Mesodermal cell (in vitro differentiated cells): ENCODE measurements around the gene SSB.

ENCODE experiments used
- H3K27ac ChIP-seq: 2 replicates; pipeline ENCODE4 v1.7.0; 2013; ENCODE audit warnings: mild to moderate bottlenecking, low read depth, low read length, moderate library complexity; ENCODE audit not compliant: severe bottlenecking
- H3K36me3 ChIP-seq: 2 replicates; pipeline ENCODE4 v1.7.1; 2013; ENCODE audit warnings: mild to moderate bottlenecking, low read length, moderate library complexity; ENCODE audit not compliant: control insufficient read depth, insufficient read depth
- H3K4me1 ChIP-seq: one replicate; pipeline ENCODE4 v1.7.1; 2013; ENCODE audit warnings: mild to moderate bottlenecking, low read length; ENCODE audit not compliant: insufficient read depth, control insufficient read depth, poor library complexity, severe bottlenecking
- H3K4me3 ChIP-seq: 2 replicates; pipeline ENCODE4 v1.7.0; 2013; ENCODE audit warnings: low read length, control low read depth, mild to moderate bottlenecking; ENCODE audit not compliant: insufficient read depth, poor library complexity, severe bottlenecking; ENCODE audit errors: extremely low read depth
- H3K9me3 ChIP-seq: 2 replicates; pipeline ENCODE4 v1.7.1; 2013; ENCODE audit warnings: mild to moderate bottlenecking, low read length, moderate library complexity; ENCODE audit not compliant: control insufficient read depth
- WGBS, 2 experiments: methylation state at CpG; one replicate each; pipeline ENCODE4 v1.1.5; 2013; ENCODE audit warnings: missing lambda C conversion rate in 2 of 2; ENCODE audit not compliant: insufficient coverage in 2 of 2; 5-methylcytosine and 5-hydroxymethylcytosine counted together

The SSB gene

GRCh38 chr2:169765523-169765922 lies 33.1 kb upstream of the SSB start:
- H3K4me3 ChIP-seq: no peak overlapping the region
- WGBS, 2 experiments: 89 to 96% methylated on average over 4 to 5 of the region's 6 CpGs
- no peaks in the 10 kb centered on the region for H3K9me3 ChIP-seq
- H3K4me1 ChIP-seq: no peaks in the 10 kb centered on the region
- no peaks in the 10 kb centered on the region for H3K36me3 ChIP-seq
- H3K27ac ChIP-seq: no peak overlapping the region

DNA sequence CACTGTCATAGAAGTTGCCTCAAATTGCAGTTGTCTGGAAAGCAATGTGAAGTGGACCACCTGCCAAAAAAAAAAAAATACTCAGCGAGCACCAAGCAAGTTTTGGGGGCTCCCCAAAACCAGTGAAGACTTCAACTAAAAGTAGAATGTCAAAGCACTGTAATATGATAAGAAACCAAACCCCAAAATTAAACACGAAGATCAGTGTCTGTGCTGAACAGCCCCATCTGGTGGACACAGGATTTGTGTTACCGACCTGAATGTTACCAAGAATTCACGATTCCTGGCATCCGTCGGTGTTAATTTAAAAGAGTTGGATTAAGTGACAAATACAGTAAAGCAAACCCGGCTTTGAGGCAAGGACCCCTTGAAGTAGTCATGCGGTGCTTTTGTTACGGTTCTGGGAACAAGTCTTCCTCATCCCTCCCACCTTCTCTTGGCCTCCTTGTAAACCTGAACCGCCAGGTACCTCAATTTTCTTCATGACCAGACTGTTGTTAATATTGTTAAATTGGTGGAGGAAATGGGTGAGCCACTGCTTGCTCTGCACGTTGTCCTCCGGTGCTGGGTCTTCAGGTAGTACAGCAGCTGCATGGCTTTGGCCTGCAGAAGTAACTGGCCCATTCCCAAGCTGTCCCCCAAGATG lies 31.3 kb upstream of the SSB start:
- no peaks in the 10 kb centered on the region for H3K4me1 ChIP-seq
- 53 to 88% methylated on average over 4 to 9 of the region's 12 CpGs for WGBS, 2 experiments
- H3K4me3 ChIP-seq: no peak overlapping the region
- H3K9me3 ChIP-seq: no peaks in the 10 kb centered on the region
- H3K36me3 ChIP-seq: no peaks in the 10 kb centered on the region
- H3K27ac ChIP-seq: no peak overlapping the region

GRCh38 chr2:169768262-169768995 lies 30.2 kb upstream of the SSB start:
- H3K36me3 ChIP-seq: no peaks in the 10 kb centered on the region
- H3K9me3 ChIP-seq: no peaks in the 10 kb centered on the region
- H3K4me3 ChIP-seq: no peak overlapping the region
- no peaks in the 10 kb centered on the region for H3K4me1 ChIP-seq
- 97% methylated on average over 64 to 72 of the region's 72 CpGs for whole genome bisulfite sequencing, 2 experiments
- H3K27ac ChIP-seq: no peak overlapping the region

- Histone ChIP-seq H3K9me3 (no peaks in the 10 kb centered on the region), H3K27ac (no peak overlapping the region), H3K4me1 (peaks cover 6% of the 10 kb centered on the region), H3K4me3 (no peak overlapping the region), H3K36me3 (no peaks in the 10 kb centered on the region)
- WGBS, 2 experiments: 78 to 100% methylated on average over 3 to 4 of the region's 5 CpGs
Measured at GRCh38 chr2:169771021-169771420, 27.6 kb upstream of the SSB start.

- Histone ChIP-seq H3K4me1 (peaks cover 11% of the 10 kb centered on the region), H3K36me3 (no peaks in the 10 kb centered on the region), H3K4me3 (no peak overlapping the region), H3K27ac (no peak overlapping the region), H3K9me3 (no peaks in the 10 kb centered on the region)
- 91 to 100% methylated on average over 1 to 2 of the region's 2 CpGs for WGBS, 2 experiments
Measured at GRCh38 chr2:169771612-169772011, 27.1 kb upstream of the SSB start.

DNA sequence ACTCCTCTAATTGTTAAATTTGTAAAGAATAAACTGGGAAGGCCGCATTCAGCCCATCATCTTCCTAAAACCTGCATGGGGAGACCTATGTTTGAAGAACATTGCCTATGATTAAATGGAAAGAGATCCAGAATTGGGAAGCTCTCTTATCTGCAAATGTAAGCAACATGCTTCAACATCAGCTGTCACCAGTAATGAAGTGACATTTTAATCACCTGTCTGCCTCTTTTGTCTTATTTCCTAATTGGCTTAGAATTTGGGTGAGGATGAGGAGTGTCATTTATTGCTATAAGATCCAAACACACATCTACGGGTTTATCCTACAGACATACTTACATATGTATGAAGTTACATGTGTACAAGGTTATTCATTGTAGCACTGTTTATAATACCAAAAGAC lies 26.0 kb upstream of the SSB start:
- Histone ChIP-seq H3K36me3 (no peaks in the 10 kb centered on the region), H3K4me3 (no peak overlapping the region), H3K27ac (no peak overlapping the region), H3K4me1 (peaks cover 12% of the 10 kb centered on the region), H3K9me3 (no peaks in the 10 kb centered on the region)
- WGBS, 2 experiments: 100% methylated on average over 1 of the region's 2 CpGs; no CpG with 5 or more reads in 1 of the 2 experiments

DNA sequence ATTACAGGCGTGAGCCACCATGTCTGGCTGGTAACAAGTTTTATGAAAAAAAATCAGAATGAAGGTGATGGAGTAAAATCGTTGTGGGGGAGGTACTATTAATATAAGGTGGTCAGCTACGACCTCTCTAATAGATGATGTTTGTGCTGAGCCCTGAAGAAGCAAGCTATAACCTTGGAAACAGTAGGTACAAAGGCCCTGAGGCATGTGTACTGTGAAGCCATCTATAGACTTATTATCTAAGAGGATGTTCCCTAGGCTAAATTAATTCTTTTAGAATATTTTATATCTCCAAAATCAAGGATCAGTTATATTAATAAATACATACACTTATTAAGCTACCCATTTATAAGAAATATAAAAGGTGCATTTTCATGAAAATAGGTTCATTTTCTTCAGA lies 23.3 kb upstream of the SSB start:
- H3K4me3 ChIP-seq: no peak overlapping the region
- H3K9me3 ChIP-seq: no peaks in the 10 kb centered on the region
- H3K4me1 ChIP-seq: peaks cover 12% of the 10 kb centered on the region
- 85 to 89% methylated on average over 3 of the region's 3 CpGs for WGBS, 2 experiments
- peak overlapping the region; percentile 66 for H3K27ac ChIP-seq
- no peaks in the 10 kb centered on the region for H3K36me3 ChIP-seq

DNA sequence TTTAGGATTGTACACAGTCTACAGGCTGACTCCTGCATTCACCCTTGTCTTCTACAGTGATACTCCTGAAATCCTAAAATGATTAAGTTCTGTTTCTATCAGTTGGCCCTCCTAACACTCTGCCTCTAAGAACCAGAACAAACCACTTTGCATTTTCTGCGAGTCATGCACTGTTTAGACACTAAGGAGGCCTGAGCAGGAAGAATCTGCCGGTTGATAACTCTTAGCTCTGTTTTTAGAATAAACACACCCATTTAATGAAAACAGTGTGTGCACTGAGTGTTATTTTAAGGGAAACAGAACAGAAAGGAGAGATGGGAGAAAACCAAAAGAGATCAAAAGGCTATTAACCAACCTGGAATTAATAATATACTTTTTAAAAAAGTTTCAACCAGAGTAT lies 22.9 kb upstream of the SSB start:
- WGBS, 2 experiments: 83% methylated on average over 1 of the region's 2 CpGs; no CpG with 5 or more reads in 1 of the 2 experiments
- peaks cover 12% of the 10 kb centered on the region for H3K4me1 ChIP-seq
- no peak overlapping the region for H3K4me3 ChIP-seq
- H3K9me3 ChIP-seq: no peaks in the 10 kb centered on the region
- H3K36me3 ChIP-seq: no peaks in the 10 kb centered on the region
- H3K27ac ChIP-seq: peak overlapping the region; percentile 66

DNA sequence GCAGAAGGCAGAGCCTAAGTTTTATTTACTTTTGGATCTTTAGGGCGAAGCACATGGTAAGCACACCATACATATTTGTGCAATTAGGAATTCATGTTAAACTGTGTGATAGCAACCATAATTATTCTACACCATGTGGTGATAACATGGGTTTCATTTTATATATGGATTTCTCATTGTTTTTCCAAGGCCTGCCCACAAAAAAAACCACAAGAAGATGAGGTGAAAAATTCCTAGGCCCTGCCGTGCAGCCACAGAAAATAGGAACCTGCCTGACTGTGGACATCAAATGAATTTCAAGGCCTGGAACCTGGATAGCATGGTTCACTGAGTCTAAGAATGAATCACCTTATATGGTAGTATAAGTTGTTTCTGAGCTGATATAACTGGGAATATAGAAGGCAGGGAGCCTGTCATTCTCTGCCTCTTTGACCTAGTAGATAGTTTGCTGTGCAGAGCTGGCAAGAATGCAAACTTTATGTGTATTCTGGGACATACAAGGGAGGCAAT lies 22.4 kb upstream of the SSB start:
- WGBS, 2 experiments: 70 to 100% methylated on average over 1 of the region's 2 CpGs
- H3K4me1 ChIP-seq: peaks cover 12% of the 10 kb centered on the region
- H3K27ac ChIP-seq: peak overlapping the region; percentile 1
- no peaks in the 10 kb centered on the region for H3K9me3 ChIP-seq
- no peak overlapping the region for H3K4me3 ChIP-seq
- no peaks in the 10 kb centered on the region for H3K36me3 ChIP-seq

GRCh38 chr2:169778446-169778845 lies 20.2 kb upstream of the SSB start:
- peaks cover 12% of the 10 kb centered on the region for H3K4me1 ChIP-seq
- no peak overlapping the region for H3K27ac ChIP-seq
- WGBS, 2 experiments: 81 to 100% methylated on average over 2 of the region's 3 CpGs
- no peaks in the 10 kb centered on the region for H3K9me3 ChIP-seq
- no peak overlapping the region for H3K4me3 ChIP-seq
- no peaks in the 10 kb centered on the region for H3K36me3 ChIP-seq
